GM20431 (cell line): ENCODE measurements around the gene RYR3.

Experiments
- in situ Hi-C: fragments of 300-500 bp; cut with MseI, MboI; formaldehyde crosslinking; loops from one replicate; pipeline ENCODE4 v1.15.0; 2020; ENCODE audit warnings: low sequenced_read_pairs; ENCODE audit not compliant: unreplicated experiment

Gene RYR3

DNA sequence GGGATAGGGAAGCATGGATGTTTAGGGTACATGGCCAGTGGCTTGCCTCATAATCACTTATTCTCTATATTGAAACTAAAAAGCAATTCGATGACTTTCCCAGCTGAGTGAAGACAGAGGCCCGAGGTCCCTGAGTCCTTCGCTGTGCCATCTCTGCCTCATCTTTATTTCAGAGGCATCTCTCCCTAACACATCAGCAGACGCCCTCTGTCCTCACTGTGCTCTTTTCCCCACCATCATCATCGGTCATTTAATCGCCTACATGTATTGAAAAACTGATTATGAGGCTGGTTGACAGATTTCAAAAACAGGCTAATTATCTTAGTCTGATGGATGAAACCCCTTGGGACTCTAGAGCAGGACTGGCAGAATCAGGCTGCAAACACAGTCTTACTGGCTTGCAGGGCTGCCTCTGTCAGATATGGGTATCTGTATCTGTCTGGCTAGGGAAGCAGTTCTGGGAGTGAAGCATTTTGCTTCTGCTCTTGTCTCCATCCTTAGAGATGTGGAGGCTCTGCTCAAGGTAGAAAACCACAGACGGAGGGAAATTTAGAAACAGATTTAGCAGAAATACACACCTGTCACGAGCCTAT, 366.6 kb downstream of the RYR3 start:
- in situ Hi-C loops, result no loop called here

DNA sequence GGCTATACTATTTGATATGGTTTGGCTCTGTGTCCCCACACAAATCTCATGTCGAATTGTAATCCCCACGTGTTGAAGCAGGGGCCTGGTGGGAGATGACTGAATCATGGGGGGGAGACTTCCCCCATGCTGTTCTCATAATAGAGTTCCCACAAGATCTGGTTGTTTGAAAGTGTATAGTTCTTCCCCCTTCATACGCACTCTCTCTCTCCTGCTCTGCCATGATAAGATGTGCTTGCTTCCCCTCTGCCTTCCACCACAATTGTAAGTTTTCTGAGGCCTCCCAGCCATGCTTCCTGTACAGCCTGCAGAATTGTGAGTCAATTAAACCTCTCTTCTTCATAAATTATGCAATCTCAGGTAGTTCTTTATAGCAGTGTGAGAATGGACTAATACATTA, 367.4 kb downstream of the RYR3 start:
- in situ Hi-C loops, result no loop called here

DNA sequence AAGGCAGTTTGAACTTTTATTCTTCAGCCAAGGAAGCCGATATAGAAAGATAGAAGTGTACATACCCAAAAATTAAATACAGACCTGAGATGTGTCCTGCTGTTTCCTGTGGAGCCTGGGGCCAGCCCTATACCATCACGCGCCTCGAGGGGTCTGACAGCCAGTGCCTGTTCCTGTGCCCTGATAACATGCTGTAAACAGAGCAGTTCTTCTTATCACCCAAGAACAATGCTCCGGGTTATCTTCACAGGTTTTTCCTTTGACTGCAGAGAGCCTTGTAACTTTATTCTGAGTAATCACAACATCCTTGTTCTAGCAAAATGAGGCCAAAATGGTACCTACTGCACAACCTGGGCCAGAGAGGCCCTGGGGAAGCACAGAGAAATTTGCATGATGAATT, 367.8 kb downstream of the RYR3 start:
- in situ Hi-C loops, result no loop called here

GRCh38 chr15:33679061-33679460, 368.3 kb downstream of the RYR3 start:
- in situ Hi-C loops, result no loop called here

GRCh38 chr15:33680336-33680735, 369.6 kb downstream of the RYR3 start:
- in situ Hi-C loops, result no loop called here

DNA sequence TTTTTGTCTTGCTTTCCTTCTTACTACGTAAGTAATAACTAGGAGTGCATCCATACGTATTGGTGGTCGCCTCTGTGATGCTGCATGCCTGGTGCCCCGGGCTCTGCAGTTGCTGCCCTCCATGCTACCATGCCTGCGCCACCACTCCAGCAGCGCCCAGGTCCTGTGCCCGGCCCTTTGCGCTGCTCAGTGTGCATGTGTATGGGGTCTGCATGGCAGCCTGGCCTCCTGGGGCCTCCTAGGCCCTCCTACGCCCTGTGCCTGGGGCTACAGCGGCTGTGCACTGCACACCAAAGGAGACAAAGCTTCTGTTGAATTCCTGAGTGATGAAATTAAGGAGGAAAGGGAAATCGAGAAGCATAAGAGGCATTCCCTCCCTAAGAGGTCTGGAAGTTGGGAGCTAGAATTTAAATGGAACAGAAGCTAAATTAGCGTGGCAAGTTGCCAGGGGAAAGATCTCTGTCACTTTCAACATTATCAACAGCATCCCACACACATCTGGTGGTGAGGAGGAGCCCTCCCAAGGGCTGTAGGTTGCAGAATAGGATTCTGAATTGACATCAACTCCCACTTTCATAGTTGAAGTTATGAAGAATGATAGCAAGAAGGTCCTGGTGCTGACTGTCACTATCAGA, 382.5 kb downstream of the RYR3 start:
- in situ Hi-C loops, result no loop called here

- in situ Hi-C loops, result no loop called here
Measured at GRCh38 chr15:33698126-33698525, 387.4 kb downstream of the RYR3 start.

- in situ Hi-C loops, result no loop called here
Measured at GRCh38 chr15:33699145-33699544, 388.4 kb downstream of the RYR3 start.

DNA sequence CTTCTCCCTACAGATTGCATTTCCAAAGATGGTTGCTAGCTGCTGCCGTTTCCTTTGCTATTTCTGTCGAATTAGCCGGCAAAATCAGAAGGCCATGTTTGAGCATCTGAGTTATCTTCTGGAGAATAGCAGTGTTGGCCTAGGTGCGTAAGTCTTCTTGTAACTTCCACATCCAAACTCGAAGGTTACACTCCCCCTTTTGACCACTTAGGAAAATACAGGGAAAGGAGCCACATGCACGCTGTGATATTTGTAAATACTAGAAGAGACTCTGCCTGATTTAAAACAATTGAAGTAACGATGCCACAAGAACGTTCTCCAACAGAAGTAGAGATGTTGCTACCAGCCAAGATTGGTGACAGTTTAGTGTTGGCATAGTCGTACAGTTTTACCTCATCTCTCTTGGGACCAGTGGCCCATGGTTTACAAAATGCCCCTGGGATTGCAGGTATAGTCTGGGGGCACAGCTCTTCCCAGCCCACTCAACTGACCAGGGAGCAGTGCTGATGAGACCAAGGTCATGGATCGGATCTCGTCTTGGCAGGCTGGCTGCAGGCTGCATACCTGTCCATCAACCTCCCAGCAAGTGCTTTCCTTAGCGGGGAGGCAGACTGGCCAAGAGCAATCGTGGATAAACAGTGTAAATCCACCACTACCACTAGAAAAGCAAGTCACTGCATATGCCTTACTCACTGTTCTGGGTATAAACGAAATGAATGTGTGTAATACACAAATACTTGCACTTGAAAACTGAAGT, 389.1 kb downstream of the RYR3 start:
- in situ Hi-C loops, result loop anchor here (10.0 kb wide), 1 partner anchor 405 kb away; no protein-coding TSS in a partner anchor

- in situ Hi-C loops, result loop anchor here (10.0 kb wide), 1 partner anchor 406 kb away; no protein-coding TSS in a partner anchor
Measured at GRCh38 chr15:33700695-33701303, 390.0 kb downstream of the RYR3 start.

GRCh38 chr15:33701304-33701696, 390.5 kb downstream of the RYR3 start:
- in situ Hi-C loops, result loop anchor here (10.0 kb wide), 1 partner anchor 406 kb away; no protein-coding TSS in a partner anchor

DNA sequence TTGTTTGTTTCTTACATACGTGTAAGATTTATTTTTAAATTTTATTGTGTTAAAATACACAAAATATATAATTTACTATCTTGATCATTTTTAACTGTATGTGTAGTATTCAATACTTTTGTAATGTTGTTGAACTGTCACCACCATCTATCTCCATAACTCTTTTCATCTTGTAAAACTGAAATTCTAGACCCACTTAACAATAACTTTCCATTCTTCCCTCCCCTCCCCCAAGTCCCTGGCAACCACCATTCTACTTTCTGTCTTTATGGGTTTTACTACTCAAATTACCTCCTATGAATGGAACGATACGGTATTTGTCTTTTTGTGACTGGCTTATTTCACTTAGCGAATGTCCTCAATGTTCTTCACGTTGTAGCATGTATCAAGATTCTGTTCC, 395.4 kb downstream of the RYR3 start:
- in situ Hi-C loops, result loop anchor here (10.0 kb wide), 1 partner anchor 411 kb away; no protein-coding TSS in a partner anchor

DNA sequence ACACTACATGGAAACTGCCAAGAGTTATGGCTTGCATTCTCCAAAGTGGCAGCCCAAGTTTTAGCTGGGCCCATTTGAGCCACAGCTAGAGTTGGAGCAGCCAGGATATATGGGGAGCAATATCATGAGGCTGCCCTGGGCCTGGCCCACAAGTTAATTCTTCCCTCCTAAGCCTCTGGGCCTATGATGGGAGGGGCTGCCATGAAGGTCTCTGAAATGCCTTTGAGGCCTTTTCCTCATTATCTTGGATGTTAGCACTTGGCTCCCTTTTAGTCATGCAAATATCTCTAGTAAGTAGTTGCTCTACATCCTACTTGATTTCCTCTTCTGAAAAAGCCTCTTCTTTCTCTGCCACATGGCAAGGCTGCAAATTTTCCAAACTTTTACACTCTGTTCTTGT, 400.0 kb downstream of the RYR3 start:
- in situ Hi-C loops, result no loop called here

- in situ Hi-C loops, result no loop called here
Measured at GRCh38 chr15:33716025-33716424, 405.3 kb downstream of the RYR3 start.

DNA sequence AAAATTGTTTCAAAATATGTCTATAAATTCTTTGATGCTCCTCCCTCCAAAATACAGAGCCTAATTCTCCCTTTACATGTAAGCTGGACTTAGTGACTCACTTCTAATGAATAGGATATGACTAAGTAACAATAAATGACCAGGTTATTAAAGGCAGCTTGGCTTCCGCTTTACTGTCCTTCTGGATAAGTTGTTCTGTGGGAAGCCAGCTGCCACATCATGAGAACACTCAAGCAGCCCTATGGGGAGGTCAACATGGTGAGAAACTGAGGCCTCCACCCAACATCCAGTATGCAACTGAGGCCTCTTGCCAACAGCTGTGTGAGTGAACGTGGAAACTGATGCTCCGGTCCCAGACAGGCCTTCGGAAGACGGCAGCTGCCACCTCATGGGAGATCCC, 410.2 kb downstream of the RYR3 start:
- in situ Hi-C loops, result no loop called here

- in situ Hi-C loops, result no loop called here
Measured at GRCh38 chr15:33722005-33722672, 411.4 kb downstream of the RYR3 start.

- in situ Hi-C loops, result no loop called here
Measured at GRCh38 chr15:33722673-33723015, 411.9 kb downstream of the RYR3 start.

- in situ Hi-C loops, result no loop called here
Measured at GRCh38 chr15:33724321-33725036, 413.7 kb downstream of the RYR3 start.

- in situ Hi-C loops, result no loop called here
Measured at GRCh38 chr15:33729653-33730052, 418.9 kb downstream of the RYR3 start.

GRCh38 chr15:33730815-33731214, 420.0 kb downstream of the RYR3 start:
- in situ Hi-C loops, result no loop called here
